ENCODE measurements around the gene NAA50. TPM values are rescaled to one million over a fixed set of nuclear protein-coding genes. Genes with fewer than 3 reads are reported as not detected.

Gene NAA50
- total and polyA plus RNA-seq, 2 of the 13 experiments (the other 11 are each of a cell fraction or from before 2014, with no cell fraction given), result 30.2 to 233 TPM

- WGBS (ENCODE audit: low lambda C conversion rate), result 3% methylated on average over 10 of the region's 10 CpGs
- Histone ChIP-seq H2AFZ (ENCODE audit: low read length) (peak overlapping the region; percentile 64), H4K20me1 (ENCODE audit: insufficient read depth, low read length) (no peaks in the 10 kb centered on the region), H3K27me3 (ENCODE audit: control insufficient read depth in 1 of 2, insufficient read depth in 2 of 2, low read length in 2 of 2) (no peaks in the 10 kb centered on the region; a peak in 1 of 5 replicates), H3K27ac (ENCODE audit: extremely low read length, insufficient read depth, low read length) (peak overlapping the region; percentile 73), H3K4me1 (ENCODE audit: insufficient read depth, low read length) (peaks cover 55% of the 10 kb centered on the region), H3K9me3 (ENCODE audit: low read length) (no peaks in the 10 kb centered on the region), H3K9ac (ENCODE audit: insufficient read depth, low read depth, low read length) (peak overlapping the region; percentile 82), H3K4me2 (ENCODE audit: low read depth, low read length) (peak overlapping the region; percentile 79), H3K36me3 (replicated peaks in 1 of 2; ENCODE audit: control insufficient read depth in 1 of 2, insufficient read depth in 2 of 2, low read length in 2 of 2) (no peaks in the 10 kb centered on the region), H3K79me2 (ENCODE audit: insufficient read depth, low read length) (peaks cover 34% of the 10 kb centered on the region), H3K4me3 (replicated peaks in 1 of 3; ENCODE audit: insufficient read depth in 1 of 3, low read depth in 2 of 3, low read length in 3 of 3) (peak overlapping the region; percentile 76 to 82 (median 77))
- peak; percentile 43 for FAIRE-seq
- ChIA-PET POLR2A (interaction anchor here (3.6 to 5.4 kb wide), 2 partner anchors 11 to 33 kb away, joined by 15 to 58 read pairs; no protein-coding TSS in a partner anchor), CTCF (ENCODE audit: low intra/inter-chr PET ratio, low total read pairs) (no interaction called here)
- peak; percentile 7 for DNase-seq (ENCODE audit: low spot score)
- peak; percentile 4; the same call in 2 of the 3 replicates for ATAC-seq
- in situ Hi-C loops (cut with HindIII; ENCODE audit: extremely low pct_ligation_motif_present, low pct_unique_long_range_greater_than_20kb), result no loop called here
- intact Hi-C loops (cut with micrococcal nuclease; ENCODE audit: unreplicated experiment), result loop anchor here (5.0 kb wide), 2 partner anchors 50 to 65 kb away; partner anchors contain the start of genes ATP6V1A and NAA50
- BruUV-seq (replicated peaks), result no TSS peak
- TF ChIP-seq ZBTB26 (CRISPR knock-in tag; IDR thresholded peaks at IDR 0.05; ENCODE audit: borderline replicate concordance) (no peak), NCOA1 (CRISPR knock-in tag; IDR thresholded peaks at IDR 0.05) (0 out of 2 replicates have a peak, but pooled peaks have one; percentile 40), TBP (CRISPR knock-in tag; IDR thresholded peaks at IDR 0.05) (no peak), ZNF710 (CRISPR knock-in tag; IDR thresholded peaks at IDR 0.05; ENCODE audit: borderline replicate concordance) (no peak), ZNF333 (CRISPR knock-in tag; IDR thresholded peaks at IDR 0.05; ENCODE audit: borderline replicate concordance) (no peak), ZSCAN30 (CRISPR knock-in tag; IDR thresholded peaks at IDR 0.05) (no peak), NCOR1 (IDR thresholded peaks at IDR 0.05; ENCODE audit: borderline replicate concordance, low read length) (no peak), MZF1 (CRISPR knock-in tag; IDR thresholded peaks at IDR 0.05; ENCODE audit: borderline replicate concordance) (no peak), SALL1 (CRISPR knock-in tag; IDR thresholded peaks at IDR 0.05) (no peak), ZNF10 (CRISPR knock-in tag; IDR thresholded peaks at IDR 0.05; ENCODE audit: borderline replicate concordance, low read depth) (no peak), HDAC2 (CRISPR knock-in tag; IDR thresholded peaks at IDR 0.05) (no peak), RCOR2 (CRISPR knock-in tag; IDR thresholded peaks at IDR 0.05) (no peak), GZF1 (CRISPR knock-in tag; IDR thresholded peaks at IDR 0.05) (no peak)
- TF ChIP-seq, protein P1, sequence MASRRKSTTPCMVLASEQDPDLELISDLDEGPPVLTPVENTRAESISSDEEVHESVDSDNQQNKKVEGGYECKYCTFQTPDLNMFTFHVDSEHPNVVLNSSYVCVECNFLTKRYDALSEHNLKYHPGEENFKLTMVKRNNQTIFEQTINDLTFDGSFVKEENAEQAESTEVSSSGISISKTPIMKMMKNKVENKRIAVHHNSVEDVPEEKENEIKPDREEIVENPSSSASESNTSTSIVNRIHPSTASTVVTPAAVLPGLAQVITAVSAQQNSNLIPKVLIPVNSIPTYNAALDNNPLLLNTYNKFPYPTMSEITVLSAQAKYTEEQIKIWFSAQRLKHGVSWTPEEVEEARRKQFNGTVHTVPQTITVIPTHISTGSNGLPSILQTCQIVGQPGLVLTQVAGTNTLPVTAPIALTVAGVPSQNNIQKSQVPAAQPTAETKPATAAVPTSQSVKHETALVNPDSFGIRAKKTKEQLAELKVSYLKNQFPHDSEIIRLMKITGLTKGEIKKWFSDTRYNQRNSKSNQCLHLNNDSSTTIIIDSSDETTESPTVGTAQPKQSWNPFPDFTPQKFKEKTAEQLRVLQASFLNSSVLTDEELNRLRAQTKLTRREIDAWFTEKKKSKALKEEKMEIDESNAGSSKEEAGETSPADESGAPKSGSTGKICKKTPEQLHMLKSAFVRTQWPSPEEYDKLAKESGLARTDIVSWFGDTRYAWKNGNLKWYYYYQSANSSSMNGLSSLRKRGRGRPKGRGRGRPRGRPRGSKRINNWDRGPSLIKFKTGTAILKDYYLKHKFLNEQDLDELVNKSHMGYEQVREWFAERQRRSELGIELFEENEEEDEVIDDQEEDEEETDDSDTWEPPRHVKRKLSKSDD (CRISPR knock-in tag; IDR thresholded peaks at IDR 0.05; ENCODE audit: low read depth), result no peak
- TF ChIP-seq, protein P2, sequence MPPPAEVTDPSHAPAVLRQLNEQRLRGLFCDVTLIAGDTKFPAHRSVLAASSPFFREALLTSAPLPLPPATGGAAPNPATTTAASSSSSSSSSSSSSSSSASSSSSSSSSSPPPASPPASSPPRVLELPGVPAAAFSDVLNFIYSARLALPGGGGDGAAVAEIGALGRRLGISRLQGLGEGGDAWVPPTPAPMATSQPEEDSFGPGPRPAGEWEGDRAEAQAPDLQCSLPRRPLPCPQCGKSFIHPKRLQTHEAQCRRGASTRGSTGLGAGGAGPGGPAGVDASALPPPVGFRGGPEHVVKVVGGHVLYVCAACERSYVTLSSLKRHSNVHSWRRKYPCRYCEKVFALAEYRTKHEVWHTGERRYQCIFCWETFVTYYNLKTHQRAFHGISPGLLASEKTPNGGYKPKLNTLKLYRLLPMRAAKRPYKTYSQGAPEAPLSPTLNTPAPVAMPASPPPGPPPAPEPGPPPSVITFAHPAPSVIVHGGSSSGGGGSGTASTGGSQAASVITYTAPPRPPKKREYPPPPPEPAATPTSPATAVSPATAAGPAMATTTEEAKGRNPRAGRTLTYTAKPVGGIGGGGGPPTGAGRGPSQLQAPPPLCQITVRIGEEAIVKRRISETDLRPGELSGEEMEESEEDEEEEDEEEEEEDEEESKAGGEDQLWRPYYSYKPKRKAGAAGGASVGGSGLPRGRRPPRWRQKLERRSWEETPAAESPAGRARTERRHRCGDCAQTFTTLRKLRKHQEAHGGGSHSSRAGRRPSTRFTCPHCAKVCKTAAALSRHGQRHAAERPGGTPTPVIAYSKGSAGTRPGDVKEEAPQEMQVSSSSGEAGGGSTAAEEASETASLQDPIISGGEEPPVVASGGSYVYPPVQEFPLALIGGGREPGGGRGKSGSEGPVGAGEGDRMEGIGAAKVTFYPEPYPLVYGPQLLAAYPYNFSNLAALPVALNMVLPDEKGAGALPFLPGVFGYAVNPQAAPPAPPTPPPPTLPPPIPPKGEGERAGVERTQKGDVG (CRISPR knock-in tag; IDR thresholded peaks at IDR 0.05; ENCODE audit: borderline replicate concordance), result no peak
Measured at GRCh38 chr3:113697500-113698090, 48.5 kb downstream of the NAA50 start.

Data from HepG2 (cell line).